ENCODE measurements around the gene MRPS10.
A peak's percentile ranks its signal among the peaks of the same experiment; 100 is the strongest.
"Not testable (repeated sequence)": the region's sequence is repeated elsewhere in the genome, so short reads cannot be mapped to it uniquely, and the experiment has no call there.

Gene MRPS10

GRCh38 chr6:42197555-42198362 is 19.9 kb downstream of the MRPS10 start:
- Histone ChIP-seq H3K9me3 (ENCODE audit: severe bottlenecking) (no peaks in the 10 kb centered on the region), H3K4me3 (ENCODE audit: low read depth, low read length) (no peak overlapping the region), H3K27me3 (ENCODE audit: insufficient read depth, low read depth, severe bottlenecking) (no peaks in the 10 kb centered on the region), H3K27ac (peak overlapping the region; percentile 70), H3K36me3 (no peaks in the 10 kb centered on the region)
- peak; percentile 37 for TF ChIP-seq CTCF (IDR thresholded peaks at IDR 0.05; ENCODE audit: low read depth, low read length)
- peak; percentile 88 for DNase-seq

- TF ChIP-seq CTCF (IDR thresholded peaks at IDR 0.05; ENCODE audit: low read depth, low read length), result no peak
- no peak overlapping the region for H3K27ac ChIP-seq
Observed at GRCh38 chr6:42195415-42195814, 22.2 kb downstream of the MRPS10 start.

GRCh38 chr6:42194056-42194455 is 23.6 kb downstream of the MRPS10 start:
- peak overlapping the region; percentile 3; the same call in 1 of the 2 replicates for H3K4me3 ChIP-seq (ENCODE audit: low read depth, low read length)
- H3K27ac ChIP-seq, result peak overlapping the region; percentile 2
- no peaks in the 10 kb centered on the region for H3K36me3 ChIP-seq
- no peaks in the 10 kb centered on the region for H3K27me3 ChIP-seq (ENCODE audit: insufficient read depth, low read depth, severe bottlenecking)
- no peaks in the 10 kb centered on the region for H3K9me3 ChIP-seq (ENCODE audit: severe bottlenecking)
- no peak for TF ChIP-seq CTCF (IDR thresholded peaks at IDR 0.05; ENCODE audit: low read depth, low read length)
- DNase-seq, result no peak

More at GRCh38 chr6:42195415-42195814, 22.2 kb downstream of the MRPS10 start:
- H3K4me3 ChIP-seq (ENCODE audit: low read depth, low read length), result no peak overlapping the region
- no peaks in the 10 kb centered on the region for H3K9me3 ChIP-seq (ENCODE audit: severe bottlenecking)
- no peak for DNase-seq
- no peaks in the 10 kb centered on the region for H3K27me3 ChIP-seq (ENCODE audit: insufficient read depth, low read depth, severe bottlenecking)
- H3K36me3 ChIP-seq, result no peaks in the 10 kb centered on the region

- peak; percentile 50 for DNase-seq
- Histone ChIP-seq H3K27ac (peak overlapping the region; percentile 2; the same call in 1 of the 2 replicates), H3K27me3 (ENCODE audit: insufficient read depth, low read depth, severe bottlenecking) (no peaks in the 10 kb centered on the region), H3K4me3 (ENCODE audit: low read depth, low read length) (peak overlapping the region; percentile 7; the same call in 1 of the 2 replicates), H3K36me3 (no peaks in the 10 kb centered on the region), H3K9me3 (ENCODE audit: severe bottlenecking) (no peaks in the 10 kb centered on the region)
- TF ChIP-seq CTCF (IDR thresholded peaks at IDR 0.05; ENCODE audit: low read depth, low read length), result no peak
Observed at GRCh38 chr6:42193491-42193894, 24.2 kb downstream of the MRPS10 start.

- not testable (repeated sequence) for H3K36me3 ChIP-seq; H3K27me3 ChIP-seq (ENCODE audit: insufficient read depth, low read depth, severe bottlenecking); DNase-seq; H3K4me3 ChIP-seq (ENCODE audit: low read depth, low read length); H3K9me3 ChIP-seq (ENCODE audit: severe bottlenecking); H3K27ac ChIP-seq
Observed at GRCh38 chr6:42192385-42192784, 25.3 kb downstream of the MRPS10 start.

- no peaks in the 10 kb centered on the region for H3K36me3 ChIP-seq
- no peaks in the 10 kb centered on the region for H3K9me3 ChIP-seq (ENCODE audit: severe bottlenecking)
- no peak for TF ChIP-seq CTCF (IDR thresholded peaks at IDR 0.05; ENCODE audit: low read depth, low read length)
- no peaks in the 10 kb centered on the region for H3K27me3 ChIP-seq (ENCODE audit: insufficient read depth, low read depth, severe bottlenecking)
- peak; percentile 94 for DNase-seq
- H3K27ac ChIP-seq, result no peak overlapping the region
- H3K4me3 ChIP-seq (ENCODE audit: low read depth, low read length), result no peak overlapping the region
Observed at GRCh38 chr6:42190554-42191183, 27.0 kb downstream of the MRPS10 start.

All from WERI-Rb-1 (cell line).